GM10847 (cell line): ENCODE results near the gene IL1RAPL1.

Experiments used
- POLR2A ChIP-seq: IDR thresholded peaks from 2 replicates; pipeline ENCODE4 v1.6.1; 2011; ENCODE audit not compliant: insufficient read length; ENCODE audit errors: extremely low read depth

Gene IL1RAPL1

DNA sequence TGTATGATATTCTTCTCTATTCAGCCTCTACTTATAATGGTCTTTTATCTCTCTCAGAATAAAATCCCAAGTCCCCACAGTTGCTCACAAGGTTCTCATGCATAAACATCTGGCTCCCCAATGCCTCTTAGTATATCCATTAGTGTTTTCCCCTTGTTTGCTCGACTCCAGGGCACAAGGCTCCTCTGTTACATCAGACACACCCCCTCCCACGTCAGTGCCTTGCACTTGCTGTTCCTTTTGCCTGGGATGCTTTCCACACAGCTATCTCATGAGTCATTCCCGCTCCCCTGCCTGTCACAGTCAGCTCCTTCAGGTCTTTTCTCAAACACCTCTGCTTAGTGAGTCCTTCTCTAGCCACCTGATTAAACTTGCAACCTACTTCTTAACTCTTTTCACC is 260.2 kb downstream of the IL1RAPL1 start:
- TF ChIP-seq POLR2A, result no peak

DNA sequence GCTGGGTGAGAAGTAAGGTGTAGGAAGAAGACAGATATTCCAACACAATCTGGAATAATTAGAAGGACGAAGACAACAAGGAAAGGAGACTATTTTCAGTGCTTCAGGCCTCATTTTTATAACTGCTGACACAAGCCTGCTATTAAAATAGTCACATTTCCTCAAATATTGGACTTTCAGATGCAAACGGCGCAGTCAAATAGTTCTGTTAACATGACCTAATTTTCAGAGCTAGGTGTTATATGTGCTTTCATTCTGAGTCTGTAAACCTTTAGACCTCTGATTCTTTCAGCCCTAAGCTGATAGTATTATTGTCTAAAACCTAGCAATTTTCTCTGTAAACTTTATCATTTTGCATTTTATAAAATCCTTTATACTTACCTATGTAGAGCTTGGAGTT is 261.5 kb downstream of the IL1RAPL1 start:
- no peak for TF ChIP-seq POLR2A

DNA sequence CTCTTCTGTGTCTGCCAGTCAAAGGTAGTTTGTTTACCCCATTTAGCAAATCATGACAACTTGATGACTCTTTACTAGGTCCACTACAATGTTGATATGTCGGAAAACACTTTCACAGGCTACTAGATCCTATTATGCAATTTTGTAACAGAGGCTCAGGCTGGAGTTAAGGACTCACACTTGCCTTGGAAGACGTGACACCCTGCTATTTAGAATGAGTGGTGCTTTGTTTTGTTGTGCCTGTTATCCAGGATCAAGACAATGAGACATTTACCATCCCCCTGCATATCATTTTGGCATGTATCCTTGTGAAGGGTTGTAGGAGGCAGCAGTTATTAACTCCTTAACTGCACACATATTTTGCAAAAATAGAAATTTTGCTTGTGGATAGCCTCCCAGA is 263.7 kb downstream of the IL1RAPL1 start:
- TF ChIP-seq POLR2A, result no peak

DNA sequence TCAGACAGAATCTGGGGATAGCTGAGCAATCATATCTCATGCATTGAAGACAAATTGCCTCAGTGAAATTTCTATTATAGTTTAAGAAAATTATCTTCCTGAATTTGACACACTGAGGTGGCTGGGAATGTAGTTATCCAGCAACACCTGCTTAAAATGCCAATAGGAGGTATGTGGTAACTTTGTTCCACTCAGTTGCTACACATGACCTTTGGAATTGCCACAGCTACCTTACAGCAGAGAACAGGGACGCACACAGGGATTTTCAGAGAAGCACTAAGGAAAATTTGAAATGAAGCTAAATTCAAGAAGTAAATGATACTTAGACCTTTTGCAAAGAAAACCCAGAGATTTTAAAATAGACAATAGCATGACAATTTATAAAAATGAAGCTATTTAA is 264.6 kb downstream of the IL1RAPL1 start:
- TF ChIP-seq POLR2A, result no peak

DNA sequence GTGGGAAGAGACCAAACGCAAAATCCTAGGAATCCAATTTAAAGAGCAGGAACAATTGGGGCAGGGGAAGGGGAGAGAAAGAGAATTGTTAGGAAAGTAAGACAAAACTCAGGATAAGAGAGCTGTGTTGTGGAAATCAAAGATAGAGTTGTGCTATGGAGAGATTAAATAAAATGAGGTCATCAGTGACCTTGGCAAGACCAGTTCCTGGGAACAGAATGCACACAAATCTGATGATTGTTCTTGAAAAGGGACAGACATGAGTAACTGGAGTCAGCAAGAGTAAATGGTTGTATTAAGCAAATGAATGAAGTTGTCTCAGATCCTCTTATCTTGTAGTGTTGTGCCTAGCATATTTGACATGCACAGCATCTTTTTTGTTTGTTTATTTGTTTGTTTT is 267.4 kb downstream of the IL1RAPL1 start:
- TF ChIP-seq POLR2A, result no peak

DNA sequence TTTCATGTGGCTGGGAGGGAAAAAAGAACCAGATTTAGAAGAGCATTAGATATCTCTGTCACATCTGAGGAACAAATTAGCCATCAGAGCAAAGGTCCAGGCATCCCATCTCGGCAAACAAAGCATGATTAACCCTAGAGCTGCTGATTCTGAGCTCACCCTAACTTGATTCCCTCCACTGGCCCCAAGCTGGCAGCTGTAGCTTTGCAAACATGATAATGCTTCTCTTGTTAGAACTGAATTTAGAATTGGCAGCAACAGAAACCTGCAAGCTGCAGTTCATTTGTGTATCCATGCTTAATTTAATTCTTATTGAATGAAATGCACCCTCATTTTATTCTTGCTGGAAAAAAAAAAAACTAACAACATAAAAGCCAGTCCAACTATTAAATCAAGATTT is 289.2 kb downstream of the IL1RAPL1 start:
- TF ChIP-seq POLR2A, result no peak

DNA sequence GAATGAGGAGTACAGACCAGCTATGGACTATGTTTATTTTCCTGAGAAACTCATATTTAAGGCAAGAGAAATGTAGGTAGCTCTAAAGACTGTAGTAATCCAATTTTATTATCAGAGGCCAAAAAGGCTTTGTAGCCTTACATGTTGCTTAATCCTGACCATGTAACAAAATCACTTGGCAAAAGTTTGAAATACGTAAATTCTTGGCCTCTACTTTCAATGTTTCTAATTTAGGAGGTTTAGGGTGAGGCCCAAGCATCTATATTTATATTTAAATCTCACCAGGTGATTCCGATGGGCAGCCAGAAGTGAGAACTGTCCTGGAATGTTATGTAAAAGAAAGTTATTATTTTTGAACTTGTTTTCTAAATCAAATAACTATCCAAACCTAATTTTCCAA is 289.7 kb downstream of the IL1RAPL1 start:
- TF ChIP-seq POLR2A, result no peak

DNA sequence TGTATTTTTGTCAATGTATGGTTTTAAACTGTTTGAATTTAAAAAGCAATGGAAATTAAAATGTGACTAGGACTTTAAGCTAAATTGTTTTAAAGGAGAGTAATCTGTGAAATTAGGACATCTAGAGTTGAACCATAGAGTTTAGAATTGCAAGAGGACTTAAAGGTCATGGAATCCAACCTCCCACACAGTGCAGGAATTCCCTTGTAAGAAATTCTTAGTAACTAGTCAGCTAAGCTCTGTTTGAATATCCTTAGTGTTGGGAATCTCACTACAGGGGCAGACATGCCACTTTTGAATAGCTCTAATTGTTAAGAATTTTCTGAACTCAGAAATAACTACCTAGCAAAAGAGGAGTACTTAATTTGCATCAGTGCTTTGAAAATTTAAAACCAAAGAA is 292.9 kb downstream of the IL1RAPL1 start:
- no peak for TF ChIP-seq POLR2A

DNA sequence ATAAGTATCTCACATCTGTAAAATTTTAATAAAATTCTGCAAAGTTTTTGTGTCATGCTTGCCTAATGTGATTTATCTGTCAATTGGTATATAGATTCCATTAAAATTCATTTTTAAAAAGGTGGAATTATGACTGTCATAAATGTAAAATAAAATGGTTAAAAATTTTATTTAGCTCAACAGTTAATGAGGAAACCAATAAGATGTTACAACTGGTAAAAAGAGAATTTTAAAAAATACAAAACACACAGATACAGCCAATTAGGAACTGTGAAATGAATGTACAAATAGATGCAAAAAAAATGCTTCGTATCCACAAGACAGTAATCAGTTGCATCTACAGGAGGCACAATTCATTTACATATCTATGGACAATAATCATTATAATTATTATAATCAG is 297.6 kb downstream of the IL1RAPL1 start:
- TF ChIP-seq POLR2A, result no peak

DNA sequence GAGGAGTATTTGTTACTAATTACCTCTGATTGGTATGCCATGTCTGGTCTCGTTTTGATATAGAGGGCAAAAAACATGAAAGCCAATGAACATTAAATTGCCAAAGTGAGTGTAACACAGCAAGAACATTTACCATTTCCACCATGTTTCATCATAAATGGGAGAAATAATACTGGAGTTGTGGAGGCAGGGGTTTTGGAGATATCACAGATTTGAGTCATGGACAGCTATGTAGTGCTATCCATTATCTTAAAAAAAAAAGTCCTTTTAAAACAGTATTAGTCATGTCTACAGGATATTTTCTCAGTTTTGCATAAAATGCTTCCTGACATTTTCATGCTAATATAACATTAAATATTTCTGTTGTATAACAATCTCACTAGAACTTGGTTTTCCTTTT is 301.2 kb downstream of the IL1RAPL1 start:
- no peak for TF ChIP-seq POLR2A

DNA sequence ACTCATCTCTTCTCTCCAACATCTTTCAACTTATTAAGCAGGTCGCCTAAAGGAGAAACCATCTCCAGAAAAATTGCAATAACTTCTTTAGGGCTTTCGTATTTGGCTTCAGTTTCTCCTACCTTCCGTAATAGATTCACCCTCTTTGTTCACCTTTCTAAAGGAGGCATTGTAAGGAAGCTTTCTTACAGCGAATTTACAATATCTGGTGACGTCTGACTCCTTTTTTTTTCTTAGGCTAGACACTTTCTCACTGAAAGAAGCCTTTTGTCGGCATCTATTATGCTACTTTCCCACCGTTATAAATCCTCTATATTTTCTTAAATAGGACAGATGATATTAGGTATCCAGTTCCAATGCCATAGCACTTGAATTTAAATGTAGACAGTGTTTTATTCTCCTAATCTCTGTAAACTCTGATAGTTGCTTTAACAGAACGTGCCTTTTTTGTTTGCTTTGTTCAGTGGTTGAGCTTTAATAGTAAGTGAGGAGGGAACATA is 302.4 kb downstream of the IL1RAPL1 start:
- no peak for TF ChIP-seq POLR2A

DNA sequence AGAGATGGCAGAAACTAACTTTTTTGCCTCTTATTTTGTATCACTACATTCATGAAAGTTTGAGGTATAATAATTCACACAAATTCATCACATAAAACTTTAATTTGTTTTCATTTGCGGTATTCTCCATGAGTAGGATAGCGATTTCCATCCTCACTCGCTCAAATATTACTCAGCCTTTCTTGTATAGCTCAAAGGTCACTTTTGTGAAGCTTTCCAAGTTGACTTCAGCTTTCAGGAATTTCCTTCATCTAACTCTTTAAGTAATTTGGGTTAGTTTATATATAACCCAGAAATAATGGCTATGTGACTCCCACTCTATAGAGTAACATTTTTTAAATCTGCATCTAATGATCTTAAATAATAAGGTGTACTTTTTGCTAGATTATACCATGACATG is 314.4 kb downstream of the IL1RAPL1 start:
- TF ChIP-seq POLR2A, result no peak

DNA sequence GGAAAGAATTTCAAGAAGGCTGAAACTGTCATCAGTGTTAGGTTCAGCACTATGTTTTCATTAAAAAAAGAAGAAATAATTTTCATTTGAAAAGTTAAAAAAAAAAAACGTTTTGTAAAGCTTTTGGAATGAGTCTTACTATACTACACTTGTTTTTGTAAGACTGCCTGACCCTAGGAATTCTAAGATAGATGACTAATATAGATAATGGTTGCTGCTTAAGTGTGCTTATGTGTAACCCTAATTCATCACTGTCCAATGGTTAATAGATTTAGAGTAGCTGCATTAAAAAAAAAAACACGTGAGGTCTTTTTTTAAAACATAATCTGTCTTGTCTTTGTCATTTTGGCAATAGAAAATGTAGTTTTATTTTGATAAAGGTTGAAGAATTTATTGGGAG is 323.2 kb downstream of the IL1RAPL1 start:
- no peak for TF ChIP-seq POLR2A

DNA sequence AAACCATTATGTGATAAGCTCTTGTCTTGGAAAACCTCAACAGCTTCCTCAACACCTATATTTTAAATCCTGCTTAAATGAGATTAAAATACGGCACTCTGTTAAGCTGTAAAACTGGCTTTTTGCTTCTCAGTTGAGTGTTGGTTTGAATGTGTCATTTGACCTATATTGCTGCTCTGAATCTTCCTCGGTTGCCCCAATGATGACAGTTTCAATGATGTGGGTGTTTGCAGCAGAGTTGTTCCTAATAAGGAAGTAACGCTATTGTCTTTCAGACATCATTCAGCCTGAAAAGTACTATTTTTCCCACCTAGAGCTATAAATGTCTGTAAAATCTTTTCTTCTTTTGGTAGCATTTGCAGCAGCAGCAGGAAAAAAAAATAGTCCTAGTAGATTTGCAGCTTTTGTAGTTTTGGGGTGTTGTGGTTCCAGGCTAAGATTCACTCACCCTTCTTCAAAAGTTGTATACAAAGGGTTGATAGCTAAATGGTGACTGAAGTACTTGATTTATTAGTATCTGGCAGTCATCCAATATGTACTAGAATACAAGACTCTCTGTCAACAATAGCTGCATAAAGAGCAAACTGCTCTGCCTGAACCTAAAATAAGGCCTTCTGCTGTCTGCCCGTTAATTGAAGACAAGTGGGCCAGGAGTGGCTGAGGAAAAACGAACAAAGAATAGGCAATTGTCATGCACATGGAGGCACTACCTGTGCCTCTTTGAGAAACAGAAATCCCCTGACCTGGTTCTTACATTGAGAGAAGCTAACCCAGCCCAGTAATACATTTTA is 333.1 kb downstream of the IL1RAPL1 start:
- no peak for TF ChIP-seq POLR2A

DNA sequence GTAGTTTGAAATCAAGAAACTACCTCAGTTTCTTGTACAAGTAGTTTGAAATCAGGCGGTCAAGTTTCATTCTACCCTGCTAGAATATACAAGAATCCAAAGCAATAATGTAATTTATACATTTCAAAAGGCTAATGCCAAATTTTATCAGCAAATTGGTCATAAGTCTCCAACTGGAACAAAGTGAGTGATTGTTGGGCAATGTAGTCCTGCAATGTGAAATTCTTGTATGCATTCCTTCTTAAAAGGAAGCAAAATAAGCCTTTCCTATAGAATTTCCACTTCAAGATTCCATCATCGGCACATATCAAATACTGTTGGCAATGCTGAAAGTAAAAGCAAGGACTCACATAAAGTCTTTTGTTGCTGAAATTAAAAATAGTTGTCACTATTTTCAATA is 334.9 kb downstream of the IL1RAPL1 start:
- no peak for TF ChIP-seq POLR2A

DNA sequence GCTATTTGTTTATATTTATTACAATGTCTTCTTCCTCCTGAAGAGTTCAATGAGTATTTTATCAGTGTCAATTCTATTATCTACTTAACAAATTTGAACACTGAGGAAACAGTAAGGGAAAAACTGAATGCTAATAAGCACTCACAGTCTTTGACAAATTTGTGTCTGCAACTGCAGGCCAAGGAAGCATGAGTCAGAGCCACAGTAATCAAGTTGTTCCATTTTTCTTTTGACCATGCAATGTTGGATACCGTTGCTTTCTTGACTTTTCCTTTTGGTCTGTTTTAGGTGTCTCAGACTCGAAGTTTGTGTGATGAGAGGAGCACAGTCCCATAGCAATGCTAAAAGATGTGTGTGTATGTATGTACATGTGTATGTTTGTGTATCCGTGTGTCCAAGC is 359.6 kb downstream of the IL1RAPL1 start:
- no peak for TF ChIP-seq POLR2A

DNA sequence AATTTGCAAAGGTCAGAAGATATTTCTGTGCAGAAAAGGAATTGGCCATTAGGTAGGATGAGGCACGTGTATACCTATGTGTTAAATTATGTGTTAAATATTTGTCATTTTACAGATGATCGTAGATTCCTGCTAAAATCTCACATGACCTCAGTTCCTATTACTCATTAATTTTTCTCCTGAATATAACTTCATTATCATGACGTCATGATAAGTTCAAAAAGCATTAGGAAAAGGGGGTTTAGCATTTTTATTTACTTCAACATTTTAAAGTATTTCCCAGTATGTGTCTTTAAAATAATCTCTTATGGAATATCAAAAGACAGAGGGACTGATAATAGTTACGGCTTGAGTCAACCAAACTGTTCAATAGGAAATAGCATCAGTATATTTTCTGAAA is 372.8 kb downstream of the IL1RAPL1 start:
- TF ChIP-seq POLR2A, result no peak
